HG03575 (cell line): ENCODE results near the gene HDLBP.
"Not testable (repeated sequence)": the region's sequence is repeated elsewhere in the genome, so short reads cannot be mapped to it uniquely, and the experiment has no call there.

Experiments used
- ATAC-seq: cut with Tn5 transposase; IDR thresholded peaks from one replicate; pipeline ENCODE4 v1.9.1; 2021; ENCODE audit not compliant: unreplicated experiment, insufficient number of reproducible peaks, low FRiP score; ENCODE audit errors: extremely low read depth

HDLBP gene

GRCh38 chr2:241339839-241340630 is 24.6 kb upstream of the HDLBP start:
- ATAC-seq = no peak

GRCh38 chr2:241334813-241335212 is 19.3 kb upstream of the HDLBP start:
- no peak for ATAC-seq

- no peak for ATAC-seq
Measured at GRCh38 chr2:241330616-241330981, 15.1 kb upstream of the HDLBP start.

GRCh38 chr2:241329669-241330615 is 14.5 kb upstream of the HDLBP start:
- ATAC-seq = no peak

GRCh38 chr2:241325257-241325656 is 9.8 kb upstream of the HDLBP start:
- no peak for ATAC-seq

- no peak for ATAC-seq
Measured at GRCh38 chr2:241324775-241325174, 9.3 kb upstream of the HDLBP start.

GRCh38 chr2:241323778-241324177 is 8.3 kb upstream of the HDLBP start:
- no peak for ATAC-seq

GRCh38 chr2:241321886-241322285 is 6.4 kb upstream of the HDLBP start:
- no peak for ATAC-seq

- ATAC-seq = no peak
Measured at GRCh38 chr2:241321033-241321432, 5.6 kb upstream of the HDLBP start.

GRCh38 chr2:241320394-241320793 is 4.9 kb upstream of the HDLBP start:
- ATAC-seq = no peak

GRCh38 chr2:241318830-241319229 is 3.4 kb upstream of the HDLBP start:
- ATAC-seq = not testable (repeated sequence)

GRCh38 chr2:241317391-241317790 is 1.9 kb upstream of the HDLBP start:
- ATAC-seq = no peak

- ATAC-seq = no peak
Measured at GRCh38 chr2:241316825-241317224, 1.4 kb upstream of the HDLBP start.

- ATAC-seq = peak; percentile 1
Measured at GRCh38 chr2:241315879-241316631, 583 bp upstream of the HDLBP start, which contains the start of gene SEPTIN2. Gene SEPTIN2, plus strand, starts transcription at chr2:241315925. Its CDS starts 8,308 bp downstream, at chr2:241324233.

GRCh38 chr2:241314226-241315092 is 1.0 kb downstream of the HDLBP start:
- ATAC-seq = peak; percentile 1

GRCh38 chr2:241313543-241314095 is 1.9 kb downstream of the HDLBP start:
- ATAC-seq = no peak

GRCh38 chr2:241312082-241312481 is 3.4 kb downstream of the HDLBP start:
- ATAC-seq = no peak

- no peak for ATAC-seq
Measured at GRCh38 chr2:241310917-241311566, 4.4 kb downstream of the HDLBP start.
